Neural progenitor cell (in vitro differentiated cells): ENCODE data around the gene MCL1. TPM values are rescaled to one million over a fixed set of nuclear protein-coding genes. Genes with fewer than 3 reads are reported as not detected.

Experiments used
- DNase-seq: peaks from one replicate; pipeline ENCODE4 v3.0.0-alpha.2; 2016; ENCODE audit warnings: low spot score
- H2AFZ ChIP-seq: fragments of 200-600 bp; sonication (generic); replicated peaks from 2 replicates; pipeline ENCODE4 v1.6.1; 2016; ENCODE audit warnings: antibody characterized with exemption
- H3F3A ChIP-seq: fragments of 200-600 bp; sonication (generic); 2 replicates; pipeline ENCODE4 v1.6.1; 2016; ENCODE audit warnings: antibody characterized with exemption, low read depth
- H3K27ac ChIP-seq: fragments of 200-600 bp; sonication (generic); 2 replicates; pipeline ENCODE4 v1.5.1; 2016; ENCODE audit warnings: mild to moderate bottlenecking
- H3K27me3 ChIP-seq: fragments of 200-600 bp; sonication (generic); 2 replicates; pipeline ENCODE4 v1.6.1; 2016; ENCODE audit warnings: mild to moderate bottlenecking, moderate library complexity
- H3K36me3 ChIP-seq: fragments of 200-600 bp; sonication (generic); 2 replicates; pipeline ENCODE4 v1.5.1; 2016
- H3K4me1 ChIP-seq: fragments of 200-600 bp; sonication (generic); 2 replicates; pipeline ENCODE4 v1.6.1; 2016; ENCODE audit warnings: mixed run types
- H3K4me2 ChIP-seq: fragments of 200-600 bp; sonication (generic); 2 replicates; pipeline ENCODE4 v1.6.1; 2016
- H3K4me3 ChIP-seq: fragments of 200-600 bp; sonication (generic); 2 replicates; pipeline ENCODE4 v1.5.1; 2016
- H3K79me2 ChIP-seq: fragments of 200-600 bp; sonication (generic); 2 replicates; pipeline ENCODE4 v1.6.1; 2016; ENCODE audit warnings: low read depth
- H3K9ac ChIP-seq: fragments of 200-600 bp; sonication (generic); 2 replicates; pipeline ENCODE4 v1.6.1; 2016
- H3K9me3 ChIP-seq: fragments of 200-600 bp; sonication (generic); 2 replicates; pipeline ENCODE4 v1.5.1; 2016; ENCODE audit warnings: low read depth
- H4K20me1 ChIP-seq: fragments of 200-600 bp; sonication (generic); 2 replicates; pipeline ENCODE4 v1.6.1; 2016; ENCODE audit warnings: low read depth
- H3K27ac Mint-ChIP-seq: 3 replicates; pipeline ENCODE4 v1.8.0; 2021; ENCODE audit warnings: mixed read lengths
- H3K27me3 Mint-ChIP-seq: 2 replicates; pipeline ENCODE4 v1.8.0; 2022; ENCODE audit warnings: low read depth, mild to moderate bottlenecking, inconsistent platforms, moderate library complexity, mixed read lengths; ENCODE audit not compliant: insufficient read depth
- H3K36me3 Mint-ChIP-seq: 3 replicates; pipeline ENCODE4 v1.8.0; 2021; ENCODE audit warnings: mixed read lengths
- H3K4me1 Mint-ChIP-seq: 3 replicates; pipeline ENCODE4 v1.8.0; 2021; ENCODE audit warnings: mixed read lengths
- H3K4me3 Mint-ChIP-seq: 3 replicates; pipeline ENCODE4 v1.8.0; 2021; ENCODE audit warnings: mild to moderate bottlenecking, moderate library complexity, mixed read lengths
- H3K9me3 Mint-ChIP-seq: 3 replicates; pipeline ENCODE4 v1.8.0; 2020; ENCODE audit warnings: mixed read lengths
- CTCF ChIP-seq: fragments of 200-600 bp; sonication (generic); IDR thresholded peaks from 2 replicates; pipeline ENCODE4 v1.5.1; 2017; ENCODE audit warnings: antibody characterized with exemption, mild to moderate bottlenecking
- EZH2 ChIP-seq: fragments of 200-600 bp; sonication (generic); IDR thresholded peaks from 2 replicates; pipeline ENCODE4 v1.6.1; 2017; ENCODE audit warnings: antibody characterized with exemption, mild to moderate bottlenecking, moderate library complexity
- EZH2phosphoT487 ChIP-seq: fragments of 200-600 bp; sonication (generic); IDR thresholded peaks from 2 replicates; pipeline ENCODE4 v1.6.1; 2017; ENCODE audit warnings: antibody characterized with exemption
- total RNA-seq: library from RNA; depleted of rRNA; stranded (reverse); fragments of >200 nt; gene quantifications from 2 replicates; pipeline ENCODE4 v1.2.3, GENCODE V29; 2015; ENCODE audit warnings: low replicate concordance

MCL1 gene
- total RNA-seq, 1 donor from 2014 or later: 232 TPM

- H3K36me3 ChIP-seq: peaks cover 30% of the 10 kb centered on the region
- peak overlapping the region; percentile 99 for H3K27ac Mint-ChIP-seq
Measured at GRCh38 chr1:150576794-150577556, 2.4 kb downstream of the MCL1 start.

GRCh38 chr1:150576367-150576711 is 3.1 kb downstream of the MCL1 start:
- TF ChIP-seq CTCF: no peak
- TF ChIP-seq EZH2: no peak
- TF ChIP-seq EZH2phosphoT487: no peak
- Mint-ChIP-seq H3K9me3 (no peaks in the 10 kb centered on the region), H3K27ac (no peak overlapping the region), H3K36me3 (peaks cover 48% of the 10 kb centered on the region), H3K27me3 (peaks cover 2% of the 10 kb centered on the region), H3K4me3 (peak overlapping the region; percentile 96), H3K4me1 (peaks cover 41% of the 10 kb centered on the region)
- Histone ChIP-seq H3K27ac (no peak overlapping the region), H3K27me3 (no peaks in the 10 kb centered on the region), H3K4me3 (peak overlapping the region; percentile 71), H3K9ac (peak overlapping the region; percentile 97), H3K79me2 (peaks cover 92% of the 10 kb centered on the region), H3K9me3 (no peaks in the 10 kb centered on the region), H4K20me1 (peaks cover 64% of the 10 kb centered on the region), H3K36me3 (peaks cover 30% of the 10 kb centered on the region), H2AFZ (no peak overlapping the region), H3K4me2 (peak overlapping the region; percentile 99), H3F3A (peaks cover 84% of the 10 kb centered on the region), H3K4me1 (peaks cover 30% of the 10 kb centered on the region)
- no peak for DNase-seq

More at GRCh38 chr1:150576794-150577556, 2.4 kb downstream of the MCL1 start:
- Histone ChIP-seq H2AFZ (no peak overlapping the region), H3K4me3 (peak overlapping the region; percentile 71), H3F3A (peaks cover 78% of the 10 kb centered on the region), H4K20me1 (peaks cover 62% of the 10 kb centered on the region), H3K4me2 (peak overlapping the region; percentile 99), H3K9me3 (no peaks in the 10 kb centered on the region), H3K4me1 (peaks cover 30% of the 10 kb centered on the region), H3K9ac (peak overlapping the region; percentile 97), H3K79me2 (peaks cover 91% of the 10 kb centered on the region), H3K27me3 (no peaks in the 10 kb centered on the region), H3K27ac (peak overlapping the region; percentile 100)
- TF ChIP-seq EZH2 (no peak), EZH2phosphoT487 (no peak), CTCF (no peak)
- peaks cover 41% of the 10 kb centered on the region for H3K4me1 Mint-ChIP-seq
- peak overlapping the region; percentile 96 for H3K4me3 Mint-ChIP-seq
- no peaks in the 10 kb centered on the region for H3K9me3 Mint-ChIP-seq
- H3K27me3 Mint-ChIP-seq: peaks cover 2% of the 10 kb centered on the region
- peaks cover 48% of the 10 kb centered on the region for H3K36me3 Mint-ChIP-seq
- no peak for DNase-seq

GRCh38 chr1:150575518-150576366 is 3.7 kb downstream of the MCL1 start:
- peak overlapping the region; percentile 77 for H3K4me3 Mint-ChIP-seq
- Histone ChIP-seq H4K20me1 (peaks cover 68% of the 10 kb centered on the region), H3K36me3 (peaks cover 30% of the 10 kb centered on the region), H3F3A (peaks cover 90% of the 10 kb centered on the region), H3K4me1 (peaks cover 30% of the 10 kb centered on the region), H3K27ac (peak overlapping the region; percentile 45), H3K4me2 (peak overlapping the region; percentile 99), H3K4me3 (peak overlapping the region; percentile 71), H3K79me2 (peaks cover 93% of the 10 kb centered on the region), H2AFZ (no peak overlapping the region), H3K9ac (peak overlapping the region; percentile 97), H3K9me3 (no peaks in the 10 kb centered on the region), H3K27me3 (no peaks in the 10 kb centered on the region)
- peaks cover 51% of the 10 kb centered on the region for H3K36me3 Mint-ChIP-seq
- H3K4me1 Mint-ChIP-seq: peaks cover 39% of the 10 kb centered on the region
- no peak for DNase-seq
- TF ChIP-seq CTCF: no peak
- no peak for TF ChIP-seq EZH2phosphoT487
- TF ChIP-seq EZH2: no peak
- peaks cover 2% of the 10 kb centered on the region for H3K27me3 Mint-ChIP-seq
- H3K27ac Mint-ChIP-seq: no peak overlapping the region
- no peaks in the 10 kb centered on the region for H3K9me3 Mint-ChIP-seq
